ENCODE results near the gene ATP11C.

ATP11C gene

DNA sequence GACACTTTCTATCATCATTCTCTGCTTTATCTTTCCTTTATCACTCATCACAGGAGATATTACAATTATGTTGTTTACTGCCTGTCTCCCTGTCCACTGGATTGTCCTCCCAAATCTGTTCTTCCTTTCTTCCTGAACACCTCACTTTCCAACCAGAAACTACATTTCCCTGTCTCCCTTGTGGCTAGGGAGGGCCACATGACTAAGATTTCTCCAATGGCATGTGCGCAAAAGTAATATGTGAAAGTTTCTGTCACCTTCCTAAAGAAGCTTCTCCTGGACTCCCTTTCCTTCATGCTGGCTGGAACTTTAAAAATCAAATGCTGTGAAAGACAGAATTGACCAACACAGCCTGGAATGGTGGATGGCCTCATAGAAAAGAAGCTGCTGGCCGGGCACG is 25.8 kb downstream of the ATP11C start:
- no peak for DNase-seq (ENCODE audit: low read depth)
- TF ChIP-seq, protein P1, sequence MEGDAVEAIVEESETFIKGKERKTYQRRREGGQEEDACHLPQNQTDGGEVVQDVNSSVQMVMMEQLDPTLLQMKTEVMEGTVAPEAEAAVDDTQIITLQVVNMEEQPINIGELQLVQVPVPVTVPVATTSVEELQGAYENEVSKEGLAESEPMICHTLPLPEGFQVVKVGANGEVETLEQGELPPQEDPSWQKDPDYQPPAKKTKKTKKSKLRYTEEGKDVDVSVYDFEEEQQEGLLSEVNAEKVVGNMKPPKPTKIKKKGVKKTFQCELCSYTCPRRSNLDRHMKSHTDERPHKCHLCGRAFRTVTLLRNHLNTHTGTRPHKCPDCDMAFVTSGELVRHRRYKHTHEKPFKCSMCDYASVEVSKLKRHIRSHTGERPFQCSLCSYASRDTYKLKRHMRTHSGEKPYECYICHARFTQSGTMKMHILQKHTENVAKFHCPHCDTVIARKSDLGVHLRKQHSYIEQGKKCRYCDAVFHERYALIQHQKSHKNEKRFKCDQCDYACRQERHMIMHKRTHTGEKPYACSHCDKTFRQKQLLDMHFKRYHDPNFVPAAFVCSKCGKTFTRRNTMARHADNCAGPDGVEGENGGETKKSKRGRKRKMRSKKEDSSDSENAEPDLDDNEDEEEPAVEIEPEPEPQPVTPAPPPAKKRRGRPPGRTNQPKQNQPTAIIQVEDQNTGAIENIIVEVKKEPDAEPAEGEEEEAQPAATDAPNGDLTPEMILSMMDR (IDR thresholded peaks at IDR 0.05; ENCODE audit: low read depth, low read length, missing control alignments), result no peak
- H3K4me3 ChIP-seq (ENCODE audit: low read depth, low read length), result no peak overlapping the region

DNA sequence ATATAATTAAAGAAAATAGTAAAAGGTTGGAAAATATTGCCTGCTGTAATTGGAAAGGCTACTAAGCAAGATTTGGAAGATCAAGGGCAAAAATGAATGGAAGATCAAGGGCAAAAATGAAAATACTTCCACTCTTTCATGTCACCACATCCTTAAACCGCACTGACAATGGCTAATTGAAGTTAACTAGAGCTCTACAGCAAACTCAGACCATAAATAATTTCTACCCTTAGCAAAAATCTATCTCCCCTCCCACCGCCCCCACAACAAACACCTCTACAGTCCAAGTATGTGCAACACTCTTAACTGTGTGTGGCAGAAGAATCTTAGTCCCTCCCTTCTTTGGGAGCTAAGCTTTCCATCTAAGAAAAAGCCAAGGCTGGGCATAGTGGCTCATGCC is 27.1 kb downstream of the ATP11C start:
- no peak for DNase-seq (ENCODE audit: low read depth)
- TF ChIP-seq, protein P1 (IDR thresholded peaks at IDR 0.05; ENCODE audit: low read depth, low read length, missing control alignments), result no peak
- no peak overlapping the region for H3K4me3 ChIP-seq (ENCODE audit: low read depth, low read length)

DNA sequence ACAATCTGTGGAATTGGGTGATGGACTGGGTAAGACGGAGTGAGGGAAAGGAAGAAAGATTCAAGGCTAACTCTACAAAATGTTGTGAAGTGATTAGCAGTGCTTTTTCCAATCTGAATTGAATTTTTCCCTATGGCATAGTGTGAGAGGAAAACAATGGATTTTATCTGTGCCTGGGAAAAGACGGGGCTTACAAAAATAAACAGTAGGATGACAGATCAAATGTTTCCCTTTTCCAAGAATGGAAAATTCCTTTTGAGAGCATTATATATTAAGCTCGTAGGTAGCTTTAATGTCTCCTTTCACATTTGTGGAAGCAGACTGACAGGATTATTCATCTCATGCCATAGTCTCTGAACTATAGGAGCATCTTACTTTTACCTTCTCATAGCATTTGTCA is 27.8 kb downstream of the ATP11C start:
- DNase-seq (ENCODE audit: low read depth), result no peak
- TF ChIP-seq, protein P1 (IDR thresholded peaks at IDR 0.05; ENCODE audit: low read depth, low read length, missing control alignments), result no peak
- no peak overlapping the region for H3K4me3 ChIP-seq (ENCODE audit: low read depth, low read length)

DNA sequence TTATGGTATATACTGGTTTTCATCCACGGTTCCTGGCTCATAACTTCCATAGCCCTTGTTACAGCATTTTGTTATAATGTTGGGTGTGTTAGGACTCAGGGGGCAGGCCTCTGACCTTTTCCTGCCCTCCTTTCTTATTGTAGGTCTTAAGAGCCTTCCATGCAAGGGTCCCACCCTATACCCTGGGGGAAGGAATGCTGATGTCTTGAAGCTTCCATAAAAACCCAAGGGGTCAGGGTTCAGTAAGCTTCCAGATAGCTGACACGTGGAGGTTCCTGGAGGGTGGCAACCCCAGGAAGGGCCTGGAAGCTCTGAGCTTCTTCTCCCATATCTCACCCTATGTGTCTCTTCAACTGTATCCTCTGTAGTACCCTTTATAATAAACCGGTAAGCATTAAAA is 29.6 kb downstream of the ATP11C start:
- H3K4me3 ChIP-seq (ENCODE audit: low read depth, low read length), result no peak overlapping the region
- TF ChIP-seq, protein P1 (IDR thresholded peaks at IDR 0.05; ENCODE audit: low read depth, low read length, missing control alignments), result no peak
- DNase-seq (ENCODE audit: low read depth), result no peak

DNA sequence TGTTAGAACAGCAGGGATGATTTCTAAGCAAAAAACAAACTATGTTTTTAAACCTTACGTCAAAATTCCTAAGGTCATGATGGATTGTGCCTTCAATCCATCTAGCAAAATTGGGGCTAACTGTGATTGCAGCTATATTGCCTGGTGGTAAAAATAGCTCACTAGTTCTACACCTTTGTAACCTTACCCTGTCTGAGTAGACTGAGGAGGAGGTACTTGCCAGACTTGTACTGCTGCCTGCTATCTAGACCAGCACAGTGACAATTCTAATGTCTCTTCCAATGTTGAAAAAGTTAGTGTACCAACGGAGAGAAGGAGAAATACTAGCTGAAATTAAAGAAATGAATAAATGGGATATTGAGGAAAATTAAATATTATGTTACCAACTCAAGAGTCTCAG is 30.3 kb downstream of the ATP11C start:
- TF ChIP-seq, protein P1 (IDR thresholded peaks at IDR 0.05; ENCODE audit: low read depth, low read length, missing control alignments), result no peak
- DNase-seq (ENCODE audit: low read depth), result no peak
- no peak overlapping the region for H3K4me3 ChIP-seq (ENCODE audit: low read depth, low read length)

DNA sequence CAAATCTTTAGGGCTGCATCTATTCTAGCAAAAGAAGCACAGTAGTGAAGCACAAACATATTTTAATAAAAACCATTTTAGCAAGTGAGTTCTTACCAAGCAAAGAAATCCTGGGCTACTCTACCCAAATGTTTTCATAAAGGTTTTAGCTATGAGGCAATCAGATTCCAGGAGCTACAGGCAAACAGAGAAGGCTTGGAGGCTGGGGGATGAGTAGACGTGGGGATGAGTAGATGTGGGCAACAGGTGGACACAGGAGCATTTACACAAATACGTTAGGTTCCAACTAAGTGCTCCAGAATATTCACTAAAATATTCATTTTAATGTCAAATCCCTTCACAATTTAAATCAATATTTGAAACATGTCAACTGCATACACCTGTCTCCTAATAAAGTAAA is 34.5 kb downstream of the ATP11C start:
- no peak overlapping the region for H3K4me3 ChIP-seq (ENCODE audit: low read depth, low read length)
- TF ChIP-seq, protein P1 (IDR thresholded peaks at IDR 0.05; ENCODE audit: low read depth, low read length, missing control alignments), result no peak
- no peak for DNase-seq (ENCODE audit: low read depth)

DNA sequence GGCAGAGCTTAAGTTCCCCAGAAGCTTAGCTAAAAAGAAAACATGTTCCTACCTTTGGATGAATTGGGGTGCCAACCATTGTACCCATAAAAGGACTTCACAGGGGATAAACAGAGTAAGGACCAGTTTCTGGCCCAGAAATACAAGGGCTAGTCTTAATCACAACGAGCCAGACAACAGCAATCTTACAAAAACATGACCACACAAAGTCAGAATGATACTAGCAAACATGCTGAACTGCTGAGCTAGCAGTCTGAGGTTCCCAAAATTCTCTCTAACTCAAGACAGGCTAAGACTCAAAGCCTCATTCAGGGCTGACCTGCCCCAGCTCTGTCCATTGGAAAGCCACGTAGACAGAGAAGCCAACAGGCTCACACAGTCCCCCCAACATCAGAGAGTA is 40.3 kb downstream of the ATP11C start:
- DNase-seq (ENCODE audit: low read depth), result no peak
- H3K4me3 ChIP-seq (ENCODE audit: low read depth, low read length), result no peak overlapping the region
- TF ChIP-seq, protein P1 (IDR thresholded peaks at IDR 0.05; ENCODE audit: low read depth, low read length, missing control alignments), result no peak

All from GM12864 (cell line).